ENCODE results near the gene MAP3K9. TPM values are rescaled to one million over a fixed set of nuclear protein-coding genes. Genes with fewer than 3 reads are reported as not detected.

MAP3K9 gene
- total RNA-seq (2022) (23.3 and 24.3 TPM in 2 replicates), Bru-seq, nascent RNA (percentile 82 among the genes with signal in this experiment), BruChase-seq, experiment 1, labeled RNA remaining after a 6-hour chase (percentile 77 among the genes with signal in this experiment), BruChase-seq, experiment 2, labeled RNA remaining after a 2-hour chase (percentile 85 among the genes with signal in this experiment)
- long read RNA-seq, full-length matches to known transcripts, result 1 of 15 reads
- long read RNA-seq, partial matches to known transcripts, result 9 of 15 reads
- long read RNA-seq, other reads (novel, unspliced or antisense), result 5 of 15 reads

GRCh38 chr14:70809225-70810219 is at the start of gene MAP3K9:
Gene MAP3K9 (minus strand): TSS chr14:70809513. CDS start chr14:70809171, 342 bp downstream.
- TF ChIP-seq CTCF (IDR thresholded peaks at IDR 0.05; ENCODE audit: unreplicated experiment), result no peak
- H3K27ac Mint-ChIP-seq (ENCODE audit: unreplicated experiment), result peak within 1 kb of the TSS; percentile 77
- intact Hi-C loops (cut with micrococcal nuclease; ENCODE audit: unreplicated experiment), result no loop called here
- no peaks in the 10 kb centered on the region for H3K9me3 Mint-ChIP-seq (ENCODE audit: low read depth, unreplicated experiment)
- no peak within 1 kb of the TSS for H3K4me3 Mint-ChIP-seq (ENCODE audit: low read depth, unreplicated experiment)
- peak; percentile 99 for DNase-seq
- H3K27me3 Mint-ChIP-seq (ENCODE audit: unreplicated experiment), result no peaks in the 10 kb centered on the region
- CTCF ChIA-PET, result interaction anchor here (0.7 to 3.4 kb wide), 7 partner anchors 10 to 1204 kb away, joined by 3 to 15 read pairs (median 4); partner anchors contain the start of genes MED6 and PCNX1
- BruUV-seq (replicated peaks), result no TSS peak
- peaks cover 14% of the 10 kb centered on the region for H3K4me1 Mint-ChIP-seq (ENCODE audit: low read depth, unreplicated experiment)
- H3K36me3 Mint-ChIP-seq (ENCODE audit: insufficient read depth, unreplicated experiment), result peaks cover 14% of the 10 kb centered on the region

GRCh38 chr14:70858641-70859040 is 49.3 kb upstream of the MAP3K9 start:
- no TSS peak for BruUV-seq (replicated peaks)
- no peak for TF ChIP-seq CTCF (IDR thresholded peaks at IDR 0.05; ENCODE audit: unreplicated experiment)
- Mint-ChIP-seq H3K27ac (ENCODE audit: unreplicated experiment) (no peak overlapping the region), H3K27me3 (ENCODE audit: unreplicated experiment) (peaks cover 22% of the 10 kb centered on the region), H3K4me3 (ENCODE audit: low read depth, unreplicated experiment) (no peak overlapping the region), H3K4me1 (ENCODE audit: low read depth, unreplicated experiment) (no peaks in the 10 kb centered on the region), H3K36me3 (ENCODE audit: insufficient read depth, unreplicated experiment) (no peaks in the 10 kb centered on the region), H3K9me3 (ENCODE audit: low read depth, unreplicated experiment) (no peaks in the 10 kb centered on the region)
- CTCF ChIA-PET, result no interaction called here
- no peak for DNase-seq
- intact Hi-C loops (cut with micrococcal nuclease; ENCODE audit: unreplicated experiment), result no loop called here

GRCh38 chr14:70857496-70857890 is 48.2 kb upstream of the MAP3K9 start:
- Mint-ChIP-seq H3K9me3 (ENCODE audit: low read depth, unreplicated experiment) (no peaks in the 10 kb centered on the region), H3K27me3 (ENCODE audit: unreplicated experiment) (peaks cover 22% of the 10 kb centered on the region), H3K27ac (ENCODE audit: unreplicated experiment) (no peak overlapping the region), H3K36me3 (ENCODE audit: insufficient read depth, unreplicated experiment) (no peaks in the 10 kb centered on the region), H3K4me1 (ENCODE audit: low read depth, unreplicated experiment) (no peaks in the 10 kb centered on the region), H3K4me3 (ENCODE audit: low read depth, unreplicated experiment) (no peak overlapping the region)
- TF ChIP-seq CTCF (IDR thresholded peaks at IDR 0.05; ENCODE audit: unreplicated experiment), result no peak
- intact Hi-C loops (cut with micrococcal nuclease; ENCODE audit: unreplicated experiment), result no loop called here
- BruUV-seq (replicated peaks), result no TSS peak
- CTCF ChIA-PET, result no interaction called here
- no peak for DNase-seq

GRCh38 chr14:70856851-70857495 is 47.7 kb upstream of the MAP3K9 start:
- BruUV-seq (replicated peaks), result no TSS peak
- intact Hi-C loops (cut with micrococcal nuclease; ENCODE audit: unreplicated experiment), result no loop called here
- H3K27me3 Mint-ChIP-seq (ENCODE audit: unreplicated experiment), result peaks cover 17% of the 10 kb centered on the region
- no peaks in the 10 kb centered on the region for H3K36me3 Mint-ChIP-seq (ENCODE audit: insufficient read depth, unreplicated experiment)
- DNase-seq, result no peak
- H3K27ac Mint-ChIP-seq (ENCODE audit: unreplicated experiment), result no peak overlapping the region
- H3K9me3 Mint-ChIP-seq (ENCODE audit: low read depth, unreplicated experiment), result no peaks in the 10 kb centered on the region
- TF ChIP-seq CTCF (IDR thresholded peaks at IDR 0.05; ENCODE audit: unreplicated experiment), result no peak
- CTCF ChIA-PET, result no interaction called here
- H3K4me3 Mint-ChIP-seq (ENCODE audit: low read depth, unreplicated experiment), result no peak overlapping the region
- H3K4me1 Mint-ChIP-seq (ENCODE audit: low read depth, unreplicated experiment), result no peaks in the 10 kb centered on the region

Data from Calu3 (cell line).